HG03558 (cell line): ENCODE results near the gene INHA.

Source experiments
- ATAC-seq: cut with Tn5 transposase; IDR thresholded peaks from one replicate; pipeline ENCODE4 v1.9.1; 2021; ENCODE audit warnings: moderate number of reproducible peaks; ENCODE audit not compliant: unreplicated experiment; ENCODE audit errors: extremely low read depth

The INHA gene

DNA sequence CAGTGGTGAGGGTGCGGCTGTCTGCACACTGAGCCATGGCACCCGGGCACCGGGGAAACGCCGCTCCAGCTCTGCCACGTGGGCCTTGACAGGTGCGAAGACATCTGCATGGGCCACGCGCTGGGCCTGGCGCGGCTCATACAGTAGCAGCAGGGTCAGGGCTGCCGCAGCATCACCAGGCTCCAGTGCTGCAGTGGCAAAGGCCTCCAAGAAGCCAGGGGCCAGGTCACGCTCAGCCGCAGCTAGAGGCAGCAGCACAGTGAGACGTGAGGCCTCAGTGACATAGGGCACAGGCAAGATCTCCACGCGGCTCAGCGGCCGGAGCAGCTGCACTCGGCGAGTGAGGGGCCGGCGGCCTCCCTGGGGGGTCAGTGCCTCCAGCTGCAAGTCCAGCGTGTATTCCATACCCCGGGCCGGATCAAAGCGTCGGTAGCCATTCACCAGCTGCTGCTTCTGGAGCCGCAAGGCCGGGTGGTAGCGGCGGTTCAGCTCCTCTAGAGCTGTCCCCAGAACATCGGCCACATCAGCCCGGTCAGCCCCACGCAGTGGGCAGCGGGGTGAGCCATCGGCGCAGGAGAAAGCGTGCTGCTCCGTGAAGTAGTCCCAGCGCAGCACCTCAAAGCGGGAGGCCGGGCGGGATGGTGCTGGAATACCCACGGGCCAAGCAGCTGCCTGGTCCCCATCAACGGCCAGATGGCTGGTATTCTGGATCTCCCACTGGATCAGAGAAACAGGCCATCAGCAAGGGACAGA is 32.0 kb upstream of the INHA start:
- ATAC-seq: no peak

DNA sequence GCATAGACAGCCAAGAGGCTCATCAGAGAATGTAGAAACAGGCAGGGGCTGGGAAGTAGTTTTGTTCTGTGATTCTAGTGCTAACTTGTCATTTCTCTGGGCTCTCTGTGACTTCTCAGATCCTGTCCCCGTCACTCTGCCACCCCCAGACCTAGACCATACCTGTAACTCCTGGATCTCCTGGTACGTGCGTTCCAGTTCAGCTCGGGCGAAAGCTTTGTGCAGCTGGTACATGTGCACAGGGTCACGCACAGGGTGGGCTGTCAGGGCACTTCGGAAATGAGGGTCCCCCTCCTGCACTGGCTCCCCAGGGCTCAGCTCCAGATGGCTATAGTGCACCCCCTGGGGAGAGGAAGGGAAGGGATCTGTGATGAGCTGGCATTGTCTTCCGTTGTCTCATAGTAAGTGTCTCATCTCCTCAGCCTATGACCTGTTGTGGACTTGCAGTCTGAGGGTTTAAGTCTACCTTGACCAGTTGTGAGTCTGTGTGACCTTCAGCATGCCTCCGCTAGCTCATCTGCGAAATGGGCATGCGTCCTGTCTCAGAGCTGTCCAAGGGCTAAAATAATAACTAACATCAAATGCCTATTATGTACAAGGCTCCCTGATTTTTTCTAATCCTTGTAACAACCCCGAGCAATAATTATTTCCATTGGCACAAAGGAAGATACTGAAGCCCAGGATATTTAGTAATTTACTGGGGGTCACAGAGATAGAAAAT is 31.2 kb upstream of the INHA start:
- no peak for ATAC-seq

DNA sequence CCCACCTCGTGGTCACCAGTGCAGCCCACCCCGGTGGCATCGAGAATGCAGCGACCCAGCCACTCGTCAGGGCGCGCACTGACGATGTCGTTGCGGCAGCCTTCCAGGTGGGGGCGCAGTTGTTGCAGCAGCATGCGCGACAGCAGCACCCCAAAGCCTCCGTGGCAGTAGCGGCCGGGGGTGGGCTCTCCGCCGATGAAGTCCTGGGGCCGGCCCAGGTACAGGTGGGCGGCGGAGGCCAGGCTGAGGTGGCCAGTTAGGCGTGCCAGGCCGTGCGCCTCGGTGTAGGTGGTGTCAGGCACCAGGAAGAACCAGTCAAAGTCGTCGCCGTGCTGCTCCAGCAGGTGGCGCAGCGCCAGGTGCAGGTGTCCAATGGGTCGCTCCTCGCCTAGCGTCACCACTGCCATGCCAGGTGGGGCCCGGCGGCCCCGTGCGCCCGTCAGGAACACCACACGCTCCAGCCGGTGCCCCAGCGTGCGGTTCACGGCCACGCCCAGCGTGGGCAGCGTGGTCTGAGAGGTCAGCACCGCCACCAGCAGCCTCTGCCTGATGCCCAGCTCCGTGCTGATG is 30.4 kb upstream of the INHA start:
- ATAC-seq: peak; percentile 28

DNA sequence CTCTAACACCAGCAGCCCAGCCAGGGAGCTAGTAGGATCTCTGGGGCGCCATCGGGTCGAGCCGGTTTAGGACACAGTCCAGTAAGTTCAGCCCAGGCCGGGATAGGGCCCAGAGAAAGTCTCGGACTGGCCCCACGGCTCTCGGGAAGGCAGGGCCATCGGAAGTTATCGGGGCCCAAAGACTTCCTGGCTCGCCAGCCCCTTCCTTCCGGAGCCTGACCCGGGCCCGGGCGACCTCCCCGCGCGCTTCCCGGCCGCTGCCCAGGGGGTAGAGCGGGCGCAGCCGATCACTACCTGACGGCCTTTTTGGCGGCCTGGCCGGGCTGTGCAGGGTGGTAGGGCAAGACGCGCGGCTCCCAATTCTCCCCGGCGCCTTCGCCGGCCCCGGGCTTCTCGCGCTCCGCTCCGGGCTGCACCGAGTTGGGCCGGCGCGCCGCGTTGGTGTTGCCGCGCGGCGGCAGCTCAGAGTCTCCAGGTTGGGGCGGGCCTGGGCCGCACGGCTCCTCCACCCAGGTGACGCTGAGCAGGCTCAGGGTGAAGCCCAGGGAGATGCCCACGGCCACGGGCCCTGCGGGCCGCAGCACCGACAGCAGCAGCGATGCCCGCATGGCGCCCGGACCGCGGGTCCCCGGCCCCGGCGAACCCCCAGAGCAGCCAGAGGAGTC is 29.0 kb upstream of the INHA start:
- ATAC-seq: peak; percentile 18

- peak; percentile 60 for ATAC-seq
Observed at GRCh38 chr2:219543596-219544358, 28.3 kb upstream of the INHA start, which contains the start of the genes CHPF and TMEM198. CHPF (minus strand) TSS chr2:219543809; CDS start chr2:219543538, 271 bp downstream. TMEM198 (plus strand) TSS chr2:219544028; CDS start chr2:219544728, 700 bp downstream.

GRCh38 chr2:219544567-219544966 is 27.5 kb upstream of the INHA start:
- ATAC-seq: no peak

- no peak for ATAC-seq
Observed at GRCh38 chr2:219545295-219545942, 26.7 kb upstream of the INHA start.

DNA sequence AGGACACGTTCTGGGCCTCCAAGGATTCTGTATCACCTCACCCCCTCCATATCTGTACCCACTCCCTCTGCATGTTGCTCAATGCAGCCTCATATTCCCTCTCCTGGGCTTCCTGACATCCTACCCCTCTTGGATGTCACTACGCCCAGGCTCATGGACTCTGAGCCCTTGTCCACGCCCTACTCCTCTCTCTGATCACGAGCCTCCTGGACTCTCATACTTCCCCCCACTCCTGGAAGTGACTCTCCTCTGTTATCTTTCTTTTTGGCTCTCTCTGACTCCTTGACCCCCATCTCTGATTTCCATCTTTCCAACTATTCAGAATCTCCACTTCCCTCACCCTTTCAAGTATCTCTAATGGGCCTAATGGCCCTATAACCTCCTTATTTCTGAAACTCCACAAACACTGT is 26.2 kb upstream of the INHA start:
- ATAC-seq: no peak

GRCh38 chr2:219547621-219548020 is 24.5 kb upstream of the INHA start:
- no peak for ATAC-seq

DNA sequence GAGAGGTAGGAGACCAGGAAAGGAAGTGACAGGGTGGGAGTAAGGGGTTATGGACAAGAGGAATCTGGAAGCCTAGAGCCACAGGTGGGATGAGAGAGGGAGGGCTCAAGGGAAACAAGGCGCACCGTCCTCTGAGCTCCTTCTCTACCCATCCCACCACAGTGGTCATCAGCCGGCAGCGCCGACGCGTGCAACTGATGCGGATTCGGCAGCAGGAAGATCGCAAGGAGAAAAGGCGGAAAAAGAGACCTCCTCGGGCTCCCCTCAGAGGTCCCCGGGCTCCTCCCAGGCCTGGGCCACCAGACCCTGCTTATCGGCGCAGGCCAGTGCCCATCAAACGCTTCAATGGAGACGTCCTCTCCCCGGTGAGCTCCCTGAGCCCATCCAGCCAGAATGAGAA is 23.1 kb upstream of the INHA start:
- ATAC-seq: no peak

- no peak for ATAC-seq
Observed at GRCh38 chr2:219549619-219550018, 22.5 kb upstream of the INHA start.

GRCh38 chr2:219551441-219552381 is 20.4 kb upstream of the INHA start:
- ATAC-seq: no peak

- peak; percentile 76 for ATAC-seq
Observed at GRCh38 chr2:219552382-219553167, 19.5 kb upstream of the INHA start.

GRCh38 chr2:219553168-219553417 is 19.0 kb upstream of the INHA start:
- no peak for ATAC-seq

- no peak for ATAC-seq
Observed at GRCh38 chr2:219553463-219553963, 18.6 kb upstream of the INHA start.

DNA sequence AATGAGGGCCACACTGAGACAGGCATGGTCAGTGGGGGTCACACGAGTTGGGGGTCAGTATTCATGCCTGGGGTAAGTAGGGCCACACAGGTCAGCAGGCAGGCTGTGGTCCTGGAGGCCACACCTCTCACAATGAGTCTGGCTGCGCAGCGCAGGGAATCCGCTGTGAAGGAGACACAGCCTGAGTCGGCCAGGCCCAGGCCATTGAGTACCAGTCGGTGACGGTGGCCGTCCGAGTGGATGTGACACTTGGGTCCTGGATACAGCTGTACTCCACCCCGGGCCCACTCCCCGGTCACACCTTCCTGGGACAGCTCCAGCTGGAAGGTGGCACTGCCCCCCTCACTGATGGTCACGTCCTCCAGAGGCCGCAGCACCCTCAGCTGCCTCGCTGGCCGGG is 17.8 kb upstream of the INHA start:
- no peak for ATAC-seq

GRCh38 chr2:219555956-219556355 is 16.2 kb upstream of the INHA start:
- no peak for ATAC-seq

GRCh38 chr2:219556413-219556812 is 15.7 kb upstream of the INHA start:
- no peak for ATAC-seq
